HG03571 (cell line): ENCODE measurements around the gene ZHX3.
"Not testable (repeated sequence)": the region's sequence is repeated elsewhere in the genome, so short reads cannot be mapped to it uniquely, and the experiment has no call there.

Experiments used
- ATAC-seq: cut with Tn5 transposase; IDR thresholded peaks from one replicate; pipeline ENCODE4 v1.9.1; 2021; ENCODE audit not compliant: unreplicated experiment

The ZHX3 gene

DNA sequence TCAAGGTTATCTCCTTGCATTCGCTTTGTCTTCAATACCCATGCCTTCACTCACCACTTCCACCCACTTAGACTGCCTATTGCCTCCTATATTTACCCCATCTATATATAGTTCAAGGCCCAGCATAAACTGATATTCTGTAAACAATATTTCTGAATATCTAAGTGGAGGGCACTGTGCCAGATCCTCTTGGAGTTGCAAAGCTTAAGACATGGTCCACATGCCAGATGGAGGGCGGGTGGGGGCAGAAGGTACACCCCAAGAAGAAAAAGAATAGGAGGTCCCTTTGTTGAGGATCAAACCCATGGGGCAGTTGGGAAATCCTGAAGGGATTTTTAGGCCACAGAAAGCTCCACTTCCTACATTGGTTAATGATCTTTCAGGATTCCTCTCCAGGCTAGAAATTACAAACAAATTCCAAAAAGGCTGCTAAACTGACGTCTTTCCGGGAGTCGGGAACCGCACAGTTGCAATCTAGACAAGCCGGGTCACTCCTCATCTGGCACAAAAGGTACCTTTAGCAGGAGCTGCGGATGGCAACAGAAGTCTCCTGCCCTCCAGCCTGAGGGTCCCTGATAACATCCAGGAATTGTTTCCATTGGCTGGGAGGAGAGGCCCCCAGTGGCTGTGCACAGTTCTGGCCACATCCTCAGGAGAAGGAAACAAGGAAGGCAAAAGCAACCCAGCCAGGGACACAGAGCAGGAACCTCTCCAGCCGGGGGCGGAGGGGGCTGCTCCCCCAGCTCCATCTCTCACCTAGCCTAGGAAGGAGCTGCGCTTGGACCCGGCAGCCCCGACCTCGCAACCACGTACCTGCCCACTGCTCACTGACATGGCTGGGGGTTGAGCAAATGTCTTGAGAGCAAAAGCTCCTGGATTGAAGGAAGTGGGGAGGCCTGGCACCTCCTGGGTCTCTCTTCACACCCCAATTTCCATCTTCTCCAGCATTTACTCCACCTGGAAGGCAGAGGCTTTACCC lies 17.2 kb upstream of the ZHX3 start:
- no peak for ATAC-seq

DNA sequence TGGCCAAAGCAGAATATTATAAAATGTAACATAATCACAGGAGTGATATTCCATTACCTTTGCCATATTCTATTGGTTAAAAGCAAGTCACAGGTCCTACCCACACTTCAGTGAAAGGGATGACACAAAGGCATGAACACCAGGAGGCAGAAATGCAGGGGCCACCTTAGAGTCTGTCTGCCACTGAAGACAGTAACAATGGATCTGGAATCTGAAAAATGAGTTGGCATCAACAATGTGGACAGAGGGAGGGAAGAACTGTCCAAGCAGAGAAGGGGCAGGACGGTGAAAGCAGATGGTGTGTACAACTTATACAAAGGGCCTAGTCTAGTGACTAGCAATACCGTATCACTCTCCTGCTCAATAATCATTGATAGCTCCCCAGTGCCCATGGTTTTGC lies 16.5 kb upstream of the ZHX3 start:
- no peak for ATAC-seq

DNA sequence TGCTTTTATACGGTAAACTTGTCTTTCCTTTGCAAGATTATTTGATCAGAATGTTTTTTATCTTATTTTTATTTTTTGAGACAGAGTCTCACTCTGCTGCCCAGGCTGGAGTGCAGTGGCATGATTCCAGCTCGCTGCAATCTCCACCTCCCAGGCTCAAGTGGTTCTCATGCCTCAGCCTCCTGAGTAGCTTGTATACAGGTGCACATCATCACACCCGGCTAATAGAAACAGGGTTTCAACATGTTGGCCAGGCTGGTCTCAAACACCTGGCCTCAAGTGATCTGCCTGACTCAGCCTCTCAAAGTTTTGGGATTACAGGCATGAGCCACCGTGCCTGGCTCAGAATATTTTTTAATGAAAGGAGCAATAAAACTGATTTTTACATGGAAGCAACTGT lies 14.2 kb upstream of the ZHX3 start:
- no peak for ATAC-seq

DNA sequence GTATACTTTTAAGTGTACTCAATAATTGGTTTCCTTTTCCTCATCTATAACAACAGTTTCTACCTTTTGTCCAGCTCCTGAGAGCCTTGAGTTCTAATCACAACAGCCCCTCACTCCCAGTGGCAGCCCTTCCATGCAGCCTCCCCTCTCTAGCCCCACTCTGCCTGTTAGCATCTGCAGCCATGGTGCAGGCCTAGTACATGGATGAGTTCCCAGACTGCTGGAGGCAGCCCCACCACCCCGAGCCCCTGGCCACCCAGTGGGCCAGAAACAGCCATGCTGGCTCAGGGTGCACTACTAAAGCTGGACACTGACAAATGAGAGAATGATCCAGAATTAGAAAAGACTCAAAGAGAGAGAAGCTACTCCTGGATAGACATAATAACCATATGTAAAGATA lies 13.4 kb upstream of the ZHX3 start:
- ATAC-seq, result no peak

DNA sequence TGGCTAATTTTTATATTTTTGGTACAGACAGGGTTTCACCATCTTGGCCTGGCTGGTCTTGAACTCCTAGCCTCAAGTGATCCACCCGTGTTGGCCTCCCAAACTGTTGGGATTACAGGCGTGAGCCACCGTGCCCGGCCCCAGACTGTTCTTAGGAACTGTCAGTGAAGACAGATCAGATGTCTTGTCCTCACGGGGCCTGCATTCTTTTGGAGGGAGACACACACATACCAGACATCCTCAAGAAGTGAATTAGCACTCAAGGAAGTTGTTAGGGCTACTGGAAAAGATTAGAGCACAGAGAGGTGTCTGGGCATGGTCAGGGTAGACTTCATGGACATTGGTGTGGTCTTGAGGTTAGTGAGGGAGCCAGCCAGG lies 12.8 kb upstream of the ZHX3 start:
- ATAC-seq, result no peak

GRCh38 chr20:41329435-41330342 lies 12.2 kb upstream of the ZHX3 start:
- no peak for ATAC-seq

- no peak for ATAC-seq
These were observed 9.6 kb upstream of the ZHX3 start for GRCh38 chr20:41327178-41327577.

DNA sequence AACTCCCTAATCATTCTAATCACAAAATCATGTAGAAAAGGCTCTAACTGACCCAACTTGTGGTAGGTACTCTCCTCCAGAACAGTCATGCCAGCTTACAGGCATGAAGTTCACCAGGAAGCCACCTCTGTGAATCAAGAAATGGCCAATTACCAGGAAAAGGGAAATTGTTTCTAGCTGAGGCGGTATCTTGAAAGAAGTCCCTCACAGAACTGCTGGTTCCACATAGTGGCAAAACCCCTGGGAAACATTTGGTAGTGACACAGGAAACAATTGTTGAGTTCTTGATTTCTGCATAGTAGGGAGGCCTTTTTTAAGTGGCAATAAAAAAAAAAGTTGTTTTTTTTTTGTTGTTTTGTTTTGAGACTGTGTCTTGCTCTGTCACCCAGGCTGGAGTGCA lies 3.4 kb upstream of the ZHX3 start:
- ATAC-seq, result no peak

DNA sequence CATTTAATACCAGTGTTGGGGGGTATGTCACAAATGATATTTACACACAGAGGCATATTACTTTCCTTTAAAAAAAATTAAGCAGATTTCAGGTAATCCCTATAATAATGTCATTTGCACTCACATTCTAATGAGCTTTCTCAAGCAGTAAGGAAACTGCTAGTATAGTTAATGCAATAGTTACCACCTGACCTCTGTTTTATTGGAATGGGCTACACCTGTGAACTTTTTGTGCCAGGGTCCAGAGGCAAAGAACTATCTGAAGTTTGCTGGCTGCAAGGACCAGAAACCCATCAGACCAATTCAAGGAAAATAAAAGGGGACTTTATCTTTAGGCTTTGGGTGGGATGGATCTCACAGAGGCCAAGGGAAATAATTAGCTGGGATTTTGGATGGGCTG lies 2.9 kb upstream of the ZHX3 start:
- no peak for ATAC-seq

DNA sequence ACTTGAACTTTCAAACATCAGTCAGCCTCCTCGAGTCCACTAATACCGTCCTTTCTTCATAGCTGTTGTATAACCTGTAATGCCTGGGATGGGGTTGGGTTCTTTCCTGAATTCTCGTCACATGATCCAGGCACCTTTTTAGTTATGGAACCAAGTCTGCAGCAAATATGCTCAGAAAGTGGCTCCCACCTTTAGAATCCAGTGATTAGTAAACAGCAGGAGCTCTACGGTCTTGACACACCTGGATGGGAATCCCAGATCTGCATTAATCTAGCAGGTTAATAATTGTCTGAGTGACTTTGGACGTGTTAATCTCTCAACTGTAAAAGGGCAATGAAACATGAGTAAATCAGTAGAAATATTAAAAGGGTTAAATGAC lies 729 bp upstream of the ZHX3 start:
- no peak for ATAC-seq

GRCh38 chr20:41316602-41317545 lies 657 bp downstream of the ZHX3 start:
- peak; percentile 48 for ATAC-seq

- ATAC-seq, result no peak
These were observed 1.5 kb downstream of the ZHX3 start for GRCh38 chr20:41316051-41316450.

DNA sequence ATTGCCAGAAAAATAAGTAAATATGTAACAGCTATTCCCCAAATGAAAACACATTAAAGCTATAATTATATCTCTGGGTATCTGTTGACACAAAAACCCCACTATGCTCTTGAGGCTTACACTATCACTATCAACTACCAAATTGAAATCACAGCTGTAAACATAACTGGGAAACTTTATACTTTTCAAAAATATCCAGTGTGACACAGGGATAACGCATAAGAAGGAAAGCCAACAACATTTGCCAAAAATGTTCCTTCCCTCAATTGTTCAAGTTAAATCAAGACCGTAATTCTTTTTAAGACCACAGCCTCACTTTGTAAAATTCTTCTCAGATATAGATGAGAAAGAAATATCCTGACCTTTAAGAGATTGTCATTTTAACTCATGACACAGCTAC lies 3.1 kb downstream of the ZHX3 start:
- ATAC-seq, result no peak

DNA sequence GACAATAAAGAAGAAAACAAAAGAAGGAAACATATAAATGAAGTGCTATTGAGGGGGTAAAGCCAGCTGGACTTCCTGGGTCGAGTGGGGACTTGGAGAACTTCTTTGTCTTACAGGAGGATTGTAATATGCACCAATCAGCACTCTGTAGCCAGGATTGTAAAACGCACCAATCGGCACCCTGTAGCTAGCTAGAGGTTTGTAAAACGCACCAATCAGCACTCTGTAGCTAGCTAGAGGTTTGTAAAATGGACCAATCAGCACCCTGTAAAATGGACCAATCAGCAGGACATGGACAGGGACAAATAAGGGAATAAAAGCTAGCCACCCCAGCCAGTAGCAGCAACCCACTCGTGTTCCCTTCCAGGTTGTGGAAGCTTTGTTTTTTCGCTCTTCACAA lies 5.5 kb downstream of the ZHX3 start:
- not testable (repeated sequence) for ATAC-seq

DNA sequence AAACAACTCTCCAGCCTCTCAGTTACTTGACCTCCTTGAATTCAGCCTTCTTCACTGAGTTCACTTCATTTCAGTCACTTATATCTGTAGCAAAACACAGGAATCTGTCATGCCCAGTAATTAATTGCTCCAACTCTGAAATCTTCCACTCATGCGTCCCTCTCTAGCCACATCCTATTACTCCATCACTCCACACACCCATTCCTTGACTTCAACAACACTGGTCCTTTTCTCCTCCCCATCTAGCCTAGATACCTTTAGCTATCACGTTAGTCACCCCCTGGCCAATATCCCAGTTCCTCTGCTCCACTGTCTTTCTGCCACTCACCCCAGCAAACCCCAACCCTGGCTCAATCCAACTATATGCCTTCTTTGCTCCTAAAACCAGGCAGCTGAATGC lies 7.7 kb downstream of the ZHX3 start:
- no peak for ATAC-seq

DNA sequence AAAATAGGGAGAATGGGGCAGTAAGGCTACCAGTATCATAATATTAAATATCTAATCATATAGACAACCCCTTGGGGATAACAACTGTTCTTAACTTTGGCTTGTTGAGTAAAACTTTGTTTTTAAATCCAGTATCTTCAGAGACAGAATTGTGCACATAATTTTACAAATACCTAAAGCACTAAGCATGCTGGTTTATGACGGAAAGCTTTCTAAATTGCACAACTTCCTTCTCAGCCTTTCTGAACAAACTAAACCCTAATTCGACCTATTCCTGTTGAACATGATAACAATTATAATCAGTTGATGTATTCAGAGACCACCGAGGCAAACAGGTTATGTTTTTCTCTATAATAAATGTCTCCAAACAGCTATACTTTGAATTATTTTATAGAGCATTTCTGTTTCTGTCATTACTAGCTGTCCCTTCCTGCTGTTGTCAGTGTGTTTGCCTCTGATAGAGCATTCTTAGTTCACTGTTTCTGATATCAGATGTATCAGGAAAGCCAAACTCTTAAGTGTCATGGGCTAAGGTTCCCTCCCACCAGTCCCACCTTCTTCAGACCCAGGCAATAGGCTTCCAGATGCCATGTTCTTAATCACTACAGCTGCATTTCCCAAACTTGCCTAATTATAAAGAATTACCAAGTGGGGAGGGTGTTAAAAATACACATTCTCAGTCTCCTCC lies 8.7 kb downstream of the ZHX3 start:
- no peak for ATAC-seq

DNA sequence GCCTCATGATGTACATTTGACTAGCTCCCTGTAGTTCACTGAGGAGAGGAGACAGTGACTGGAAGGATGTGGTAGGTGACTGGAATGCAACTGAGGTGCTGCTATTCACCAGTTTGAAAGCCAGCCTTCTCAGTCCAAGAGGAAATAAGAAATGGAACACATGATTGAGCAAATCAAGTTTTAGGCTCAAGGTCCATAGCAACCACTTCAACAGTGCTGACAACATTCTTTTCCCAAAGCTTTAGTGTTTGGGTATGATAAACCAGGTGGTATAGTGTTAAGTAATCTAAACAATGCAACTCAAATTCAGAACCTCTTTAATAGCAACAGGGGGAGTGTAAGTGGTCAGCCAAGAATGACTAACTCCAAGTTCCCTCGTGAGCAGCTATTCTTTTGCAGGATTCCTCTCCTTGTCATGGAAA lies 9.2 kb downstream of the ZHX3 start:
- no peak for ATAC-seq

DNA sequence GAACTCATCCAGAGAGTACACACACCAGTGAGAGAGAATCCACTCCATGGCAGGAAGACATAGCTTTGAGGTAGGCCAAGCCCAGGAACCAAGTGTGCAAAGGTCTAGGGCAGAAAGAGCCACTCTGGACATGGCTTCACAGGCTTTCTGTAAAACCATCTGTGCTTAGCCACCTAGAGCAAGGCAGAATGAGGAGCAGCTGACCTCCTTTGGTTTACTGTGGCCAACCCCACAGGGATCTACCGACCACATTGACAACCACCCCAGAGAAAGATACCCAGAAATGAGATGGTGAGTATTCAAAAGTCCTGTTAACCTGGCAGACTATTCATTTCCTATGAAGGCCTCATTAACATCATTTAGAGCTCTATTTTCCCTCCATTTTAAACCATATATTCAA lies 10.5 kb downstream of the ZHX3 start:
- ATAC-seq, result no peak

- ATAC-seq, result peak; percentile 88
These were observed 11.3 kb downstream of the ZHX3 start for GRCh38 chr20:41306061-41306727.
